SKM-1 treated with dmso at 0.1 percent for 144 hours (cell line): ENCODE results near the gene BOK.

ENCODE experiments used
- DNase-seq: peaks from one replicate; lab custom pipeline; 2025; ENCODE audit not compliant: unreplicated experiment; lab: John Stamatoyannopoulos, UW

The BOK gene

GRCh38 chr2:241598061-241598460 lies 39.5 kb downstream of the BOK start:
- DNase-seq = no peak

- DNase-seq = no peak
Observed at GRCh38 chr2:241598487-241598886, 39.9 kb downstream of the BOK start.

GRCh38 chr2:241599615-241600014 lies 41.1 kb downstream of the BOK start:
- no peak for DNase-seq

- DNase-seq = no peak
Observed at GRCh38 chr2:241601841-241602240, 43.3 kb downstream of the BOK start.

- no peak for DNase-seq
Observed at GRCh38 chr2:241602720-241603119, 44.2 kb downstream of the BOK start.

- no peak for DNase-seq
Observed at GRCh38 chr2:241603686-241604085, 45.1 kb downstream of the BOK start.

- DNase-seq = no peak
Observed at GRCh38 chr2:241606186-241606585, 47.6 kb downstream of the BOK start.

- DNase-seq = no peak
Observed at GRCh38 chr2:241607162-241607885, 48.8 kb downstream of the BOK start.

GRCh38 chr2:241608881-241609280 lies 50.3 kb downstream of the BOK start:
- no peak for DNase-seq

GRCh38 chr2:241609859-241610793 lies 51.6 kb downstream of the BOK start:
- DNase-seq = no peak

- DNase-seq = no peak
Observed at GRCh38 chr2:241611062-241611461, 52.5 kb downstream of the BOK start.

GRCh38 chr2:241612156-241613016 lies 53.8 kb downstream of the BOK start:
- DNase-seq = no peak

- DNase-seq = no peak
Observed at GRCh38 chr2:241613017-241613780, 54.7 kb downstream of the BOK start.

- DNase-seq = no peak
Observed at GRCh38 chr2:241615041-241615440, 56.5 kb downstream of the BOK start.

- no peak for DNase-seq
Observed at GRCh38 chr2:241615522-241616052, 57.0 kb downstream of the BOK start.

GRCh38 chr2:241616168-241617125 lies 57.9 kb downstream of the BOK start:
- DNase-seq = no peak

- no peak for DNase-seq
Observed at GRCh38 chr2:241617431-241618154, 59.0 kb downstream of the BOK start.

- no peak for DNase-seq
Observed at GRCh38 chr2:241618296-241618805, 59.8 kb downstream of the BOK start.
